AG20443 (cell line): Measurements from ENCODE around the gene DGAT2L6.
A peak's percentile ranks its signal among the peaks of the same experiment; 100 is the strongest.

ENCODE experiments used
- DNase-seq: peaks from one replicate; pipeline ENCODE4 v3.0.0; 2012; ENCODE audit warnings: low spot score, mixed read lengths

The DGAT2L6 gene

GRCh38 chrX:70176938-70177533, at the start of gene DGAT2L6:
DGAT2L6 (plus strand) TSS chrX:70177483; CDS start chrX:70177583, 100 bp downstream.
- no peak for DNase-seq

- no peak for DNase-seq
Observed at GRCh38 chrX:70128071-70128470, 49.2 kb upstream of the DGAT2L6 start.

DNA sequence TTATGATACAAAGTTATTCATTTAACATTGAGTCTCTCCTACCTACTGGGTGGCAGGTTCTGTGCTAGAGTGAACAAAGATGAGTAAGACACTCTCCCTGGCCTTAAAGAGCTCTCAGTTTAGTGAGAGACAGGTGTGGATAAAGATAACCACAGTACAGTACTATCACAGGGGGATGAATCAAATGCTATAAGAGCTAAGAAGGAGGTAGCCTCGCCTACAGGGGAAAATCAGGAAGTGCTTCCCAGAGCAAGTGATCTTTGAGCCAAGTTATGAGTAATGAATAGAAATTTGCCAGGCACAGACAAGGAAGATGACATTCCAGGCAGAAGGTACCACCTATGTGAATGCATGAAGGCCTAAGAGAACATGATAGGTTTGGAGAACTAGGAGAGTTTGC, 47.5 kb upstream of the DGAT2L6 start:
- no peak for DNase-seq

DNA sequence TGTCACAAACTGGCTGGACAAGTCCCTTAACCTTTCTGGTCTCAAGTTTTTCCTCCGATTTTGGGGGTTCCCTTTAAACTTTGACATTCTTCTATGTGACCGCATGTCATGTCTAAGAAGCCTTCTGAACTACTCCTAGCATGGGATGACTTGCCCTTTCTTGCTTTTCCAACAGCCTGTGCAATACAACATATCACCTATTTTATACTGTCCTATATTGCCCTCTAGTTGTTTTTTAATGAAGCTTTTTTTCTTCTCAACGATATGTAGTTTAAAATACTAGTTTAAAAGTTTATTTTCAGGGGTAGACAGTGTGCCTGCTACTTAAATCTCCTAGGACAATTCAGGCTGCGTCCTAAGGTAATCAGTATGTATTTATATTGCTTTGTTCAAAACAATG, 45.1 kb upstream of the DGAT2L6 start:
- DNase-seq: no peak

DNA sequence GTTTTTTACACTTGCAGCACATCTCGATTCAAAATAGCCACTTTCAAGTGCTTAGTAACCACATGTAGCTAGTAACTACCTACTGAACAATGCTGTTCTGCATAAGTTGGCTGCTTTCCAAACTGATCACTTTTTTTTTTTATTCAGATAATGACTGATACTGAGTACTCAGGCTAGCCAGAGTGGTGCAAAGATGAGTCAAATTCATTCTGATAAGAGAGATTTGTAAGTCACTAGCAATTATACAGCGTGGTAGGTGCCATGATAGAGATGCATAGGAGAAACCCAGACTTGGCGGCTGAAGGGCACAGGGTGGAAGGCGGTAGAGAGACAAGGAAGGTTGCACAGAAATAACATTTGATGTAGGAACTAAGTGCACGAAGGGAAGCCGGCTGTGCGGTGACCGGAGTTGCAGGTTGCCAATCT, 44.4 kb upstream of the DGAT2L6 start:
- no peak for DNase-seq

DNA sequence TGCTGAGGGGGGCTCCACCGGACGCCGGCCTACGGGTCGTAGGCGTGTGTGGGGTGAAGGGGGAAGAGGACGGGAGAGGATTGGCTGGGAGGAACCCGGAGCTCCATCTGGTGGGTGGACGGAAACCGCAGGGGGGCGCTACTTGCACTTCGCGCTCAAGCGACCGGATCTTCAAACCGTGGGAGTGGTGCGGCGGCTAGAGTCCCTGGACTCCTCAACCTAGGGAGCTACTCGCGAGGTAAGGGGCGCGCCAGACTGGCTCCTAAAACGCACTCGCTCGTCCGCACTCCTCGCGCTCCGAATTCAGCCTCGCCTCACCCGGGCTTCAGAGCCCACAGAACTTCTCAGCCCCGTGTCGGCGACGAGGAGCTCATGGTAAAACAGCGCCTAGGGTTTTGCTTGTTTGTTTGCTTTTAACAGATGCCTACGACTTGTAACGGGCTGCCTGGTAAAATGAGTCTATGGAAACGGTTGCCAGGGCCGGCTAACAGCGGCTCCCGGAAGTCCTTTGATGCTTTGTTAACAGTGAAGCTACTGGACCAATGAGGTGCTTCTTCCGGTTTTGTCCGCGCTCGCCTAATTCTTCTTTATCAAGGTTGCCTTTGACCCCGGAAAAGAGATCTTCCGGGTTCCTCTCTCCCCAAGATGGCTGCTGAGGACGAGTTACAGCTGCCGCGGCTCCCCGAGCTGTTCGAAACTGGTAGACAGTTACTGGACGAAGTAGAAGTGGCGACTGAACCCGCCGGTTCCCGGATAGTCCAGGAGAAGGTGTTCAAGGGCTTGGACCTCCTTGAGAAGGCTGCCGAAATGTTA, 43.8 kb upstream of the DGAT2L6 start, which contains the start of gene IGBP1:
TSS of gene IGBP1 (plus strand) at position 145 of the 813 bp plus-strand sequence. CDS start at position 646, 501 bp downstream.
- DNase-seq: peak; percentile 82

DNA sequence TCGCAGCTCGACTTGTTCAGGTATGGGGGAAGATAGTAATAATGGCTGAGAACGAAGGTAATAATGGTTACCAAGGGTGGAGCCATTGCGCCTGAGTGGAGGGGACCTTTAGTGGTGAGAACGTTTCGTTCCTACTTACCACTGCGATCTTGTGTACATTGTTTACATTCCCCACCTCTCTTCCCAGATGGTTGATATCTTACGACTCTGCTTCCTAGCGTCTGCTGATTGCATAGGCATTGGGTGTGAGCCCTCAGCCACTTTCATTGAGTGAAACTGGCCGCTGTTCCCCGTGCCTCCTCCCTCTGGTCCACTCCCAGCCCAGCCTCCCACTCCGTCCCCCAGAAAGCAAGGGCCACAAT, 43.2 kb upstream of the DGAT2L6 start:
- DNase-seq: peak; percentile 8

GRCh38 chrX:70138622-70139021, 38.7 kb upstream of the DGAT2L6 start:
- no peak for DNase-seq

DNA sequence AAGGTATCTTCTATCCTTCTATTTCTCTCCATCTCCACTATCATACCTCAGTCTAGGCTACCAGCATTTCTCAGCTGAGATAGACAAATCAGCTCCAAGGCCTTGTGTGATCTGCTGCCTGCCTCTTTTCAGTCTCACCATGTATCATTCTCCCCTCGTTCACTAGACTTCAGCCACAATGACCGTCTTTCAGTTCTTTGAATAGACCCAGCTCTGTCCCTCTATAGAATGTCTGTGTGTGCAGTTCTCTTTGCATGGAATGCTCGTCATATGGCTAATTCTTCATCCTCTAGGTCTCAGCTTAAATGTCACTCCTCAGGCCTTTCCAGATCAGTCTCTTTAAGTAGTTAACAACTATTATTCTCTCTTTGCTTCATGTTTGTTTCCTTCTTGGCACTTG, 37.5 kb upstream of the DGAT2L6 start:
- no peak for DNase-seq

DNA sequence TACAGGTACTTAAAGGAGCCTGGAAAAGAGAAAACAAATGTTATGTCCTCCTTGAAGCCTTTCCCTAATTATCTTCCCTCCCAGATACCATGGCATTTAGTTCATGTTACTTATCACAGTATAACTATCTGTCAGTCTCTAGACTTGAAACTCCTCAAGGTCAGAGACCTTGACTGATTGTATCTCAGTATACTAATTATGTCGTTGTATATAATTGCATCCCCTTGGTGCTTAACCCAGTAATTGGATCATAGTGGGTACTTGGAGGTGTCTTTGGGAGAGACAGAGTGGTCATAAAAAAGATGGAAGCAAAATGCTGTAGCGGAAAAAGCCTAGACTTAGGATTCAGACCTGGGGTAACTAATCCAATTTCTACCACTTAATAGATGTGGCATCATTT, 35.9 kb upstream of the DGAT2L6 start:
- no peak for DNase-seq

DNA sequence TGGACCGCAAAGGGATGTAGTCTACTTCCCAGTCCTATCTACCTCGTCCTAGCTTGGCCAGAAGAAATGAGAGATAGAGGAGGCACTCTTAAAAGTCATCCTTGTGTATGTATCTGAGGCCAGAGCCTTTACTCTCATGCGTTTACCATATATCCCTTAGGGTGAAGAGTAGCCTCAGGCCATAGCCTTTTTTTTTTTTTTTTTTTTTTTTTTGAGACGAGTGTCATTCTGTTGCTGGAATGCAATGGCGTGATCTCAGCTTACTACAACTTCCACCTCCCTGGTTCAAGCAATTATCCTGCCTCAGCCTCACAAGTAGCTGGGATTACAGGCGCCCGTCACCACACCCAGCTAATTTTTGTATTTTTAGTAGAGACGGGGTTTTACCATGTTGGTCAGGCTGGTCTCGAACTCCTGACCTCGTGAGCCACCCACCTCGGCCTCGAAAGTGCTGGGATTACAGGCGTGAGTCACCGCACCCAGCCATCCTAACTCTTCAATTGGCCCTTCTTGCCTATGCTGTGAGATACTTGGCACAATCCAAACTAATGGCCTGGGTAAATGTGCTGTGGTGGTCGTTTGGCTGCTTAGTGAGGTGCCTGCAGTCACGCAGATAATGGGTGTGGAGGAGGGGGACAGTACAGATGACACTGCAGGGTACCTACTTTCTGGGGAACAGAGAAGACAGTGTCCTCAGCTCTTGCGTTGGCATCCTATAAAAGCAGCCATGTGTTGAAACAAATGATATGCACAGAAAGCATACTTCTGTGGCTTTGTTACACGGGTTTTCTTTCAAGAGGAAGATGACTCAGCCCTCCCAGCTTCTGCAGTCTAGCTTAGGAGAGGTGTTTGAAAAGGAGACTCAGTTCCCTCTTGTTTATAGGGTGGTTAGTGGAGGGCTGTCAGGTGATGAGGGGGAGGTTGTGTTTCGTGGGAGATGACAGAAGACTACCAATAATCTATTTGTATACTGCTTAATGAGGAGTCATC, 10.4 kb upstream of the DGAT2L6 start:
- DNase-seq: peak; percentile 8

DNA sequence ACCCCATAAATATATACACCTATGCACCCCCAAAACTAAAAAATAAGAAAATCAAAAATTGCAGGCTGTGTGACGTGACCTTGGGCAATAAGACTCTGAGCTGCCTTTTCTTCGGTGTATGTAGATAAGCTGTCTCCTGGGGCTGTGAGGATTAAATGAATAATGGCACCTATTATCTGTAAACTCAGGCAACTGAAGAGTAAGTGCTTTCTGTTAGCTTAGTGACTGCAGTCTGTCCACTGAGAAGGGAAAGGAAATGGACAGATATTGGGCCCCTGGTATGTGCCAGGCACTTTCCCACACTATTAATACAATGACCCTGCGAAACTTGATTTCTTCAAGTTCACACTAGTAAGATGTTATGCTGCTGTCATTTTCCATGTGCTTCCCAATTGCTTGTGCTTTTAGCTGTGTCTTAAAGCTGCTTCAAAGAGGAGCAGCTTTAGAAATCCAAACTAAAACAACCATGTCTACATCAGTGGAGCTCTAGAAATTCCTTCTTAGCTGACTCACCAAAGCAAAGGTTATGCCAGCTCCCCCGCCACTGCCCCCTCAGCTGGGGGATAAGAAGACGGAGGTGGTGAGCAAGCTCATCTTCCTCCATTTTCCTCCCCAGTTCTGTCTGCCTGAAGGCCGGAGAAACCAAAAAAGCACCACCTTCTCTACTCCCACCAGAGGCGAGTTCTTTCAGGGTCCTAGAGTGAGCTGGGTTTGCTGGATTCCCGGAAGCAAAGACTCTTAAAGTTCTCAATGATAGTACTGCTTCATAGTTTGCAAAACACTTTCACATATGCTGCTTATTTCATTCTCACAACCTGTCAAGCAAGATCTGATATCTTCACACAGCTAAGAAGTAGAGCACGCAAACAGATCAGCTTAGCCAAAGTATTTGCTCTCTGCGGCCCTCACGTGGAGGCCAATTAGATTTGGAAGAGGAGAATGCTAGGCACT, 8.8 kb upstream of the DGAT2L6 start:
- DNase-seq: peak; percentile 64

DNA sequence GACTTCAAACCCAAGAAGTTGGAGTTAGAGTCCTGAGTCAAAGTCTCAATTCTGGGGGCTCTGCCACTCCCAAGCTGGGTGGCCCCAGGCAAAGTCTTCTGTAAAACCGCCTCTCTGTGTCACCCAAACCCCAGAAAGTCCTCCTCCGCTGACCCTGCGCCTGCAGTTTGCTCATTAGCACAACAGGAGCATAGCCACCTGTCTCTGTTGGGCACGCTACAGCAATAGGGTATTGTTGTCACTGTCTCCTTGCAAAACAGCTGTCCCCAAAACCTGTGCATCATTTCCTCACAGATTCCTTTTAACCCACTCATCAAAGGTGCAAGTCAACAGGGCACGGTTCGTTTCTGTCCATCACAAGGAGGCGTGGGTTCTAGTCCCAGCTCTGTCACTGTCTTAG, 8.0 kb upstream of the DGAT2L6 start:
- no peak for DNase-seq

- DNase-seq: no peak
Observed at GRCh38 chrX:70171624-70172023, 5.7 kb upstream of the DGAT2L6 start.

DNA sequence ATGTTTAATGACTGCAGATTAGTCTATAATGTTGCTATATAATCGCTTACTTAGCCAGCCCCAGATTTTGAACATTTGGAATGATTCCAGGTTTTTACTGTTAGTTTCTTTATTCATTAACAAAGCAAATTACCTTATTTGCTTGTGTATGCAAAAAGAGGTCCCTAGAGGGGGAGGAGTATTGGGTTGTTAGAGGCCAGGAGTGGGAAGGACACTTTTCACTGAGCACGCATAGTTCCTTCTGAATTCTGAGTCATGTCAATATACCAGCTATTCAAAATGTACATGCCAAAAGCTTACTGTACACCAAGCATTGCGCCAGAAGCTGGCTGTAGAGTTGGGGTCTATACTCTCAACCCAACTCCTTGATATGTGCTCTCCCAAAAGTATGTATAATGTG, 5.1 kb upstream of the DGAT2L6 start:
- DNase-seq: no peak

DNA sequence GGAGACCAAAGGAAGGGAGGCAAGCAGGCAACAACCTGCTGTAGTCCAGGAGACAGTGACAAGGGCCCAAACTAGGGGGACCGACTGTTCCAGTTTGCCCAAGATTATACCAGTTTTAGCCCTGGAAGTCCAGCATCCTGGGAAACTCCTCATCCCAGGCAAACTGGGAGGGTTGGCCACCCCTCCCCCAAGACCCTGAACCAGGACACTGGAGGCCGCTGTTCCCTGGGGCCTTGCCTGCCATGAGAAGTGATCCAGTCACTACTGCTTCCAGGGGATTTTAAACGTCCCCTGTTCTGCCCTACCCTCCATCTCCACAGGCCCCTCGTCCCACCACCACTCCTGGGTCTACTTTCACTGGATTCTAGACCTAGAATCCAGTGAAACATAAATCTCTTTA, 4.3 kb upstream of the DGAT2L6 start:
- DNase-seq: no peak

DNA sequence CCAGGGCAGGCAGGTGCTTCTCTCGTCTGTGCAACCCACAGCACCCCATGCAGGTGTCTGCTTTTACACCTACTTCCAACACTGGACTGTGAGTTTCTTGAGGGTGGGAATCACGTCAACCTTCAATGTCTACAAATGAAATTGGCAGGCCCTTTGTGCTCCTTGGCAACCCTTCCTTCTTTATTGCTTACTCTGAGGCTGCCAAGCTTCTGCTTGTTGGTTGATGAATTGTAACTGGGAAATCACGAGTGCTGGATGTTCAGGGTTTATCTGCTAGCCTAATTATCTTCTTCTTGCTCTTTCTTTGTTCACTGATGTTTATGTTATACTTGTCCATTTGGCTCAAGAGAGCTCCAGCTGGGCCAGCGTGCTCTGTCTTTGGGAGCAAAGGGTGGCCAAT, 2.5 kb upstream of the DGAT2L6 start:
- DNase-seq: no peak

DNA sequence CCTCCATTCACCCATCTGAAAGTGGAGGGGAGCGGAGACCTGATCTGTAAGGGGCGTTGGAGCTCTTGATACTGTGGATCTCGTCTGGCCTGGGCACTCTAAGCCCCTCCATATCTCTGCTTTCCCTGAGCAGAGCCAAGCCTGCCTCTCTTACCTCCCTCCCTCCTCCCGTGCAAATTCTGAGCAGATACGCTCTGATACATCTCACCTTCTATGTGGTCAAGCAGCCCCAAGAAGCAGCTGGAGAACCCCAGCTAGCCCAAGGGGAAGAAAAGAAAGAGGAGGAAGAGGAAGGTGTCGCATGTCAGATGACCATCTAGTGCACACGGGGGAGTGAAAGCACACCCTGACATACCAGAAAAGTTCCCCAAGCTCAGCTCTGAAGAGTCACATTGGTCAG, 1.9 kb upstream of the DGAT2L6 start:
- DNase-seq: no peak

GRCh38 chrX:70183091-70183490, 5.8 kb downstream of the DGAT2L6 start:
- DNase-seq: no peak

DNA sequence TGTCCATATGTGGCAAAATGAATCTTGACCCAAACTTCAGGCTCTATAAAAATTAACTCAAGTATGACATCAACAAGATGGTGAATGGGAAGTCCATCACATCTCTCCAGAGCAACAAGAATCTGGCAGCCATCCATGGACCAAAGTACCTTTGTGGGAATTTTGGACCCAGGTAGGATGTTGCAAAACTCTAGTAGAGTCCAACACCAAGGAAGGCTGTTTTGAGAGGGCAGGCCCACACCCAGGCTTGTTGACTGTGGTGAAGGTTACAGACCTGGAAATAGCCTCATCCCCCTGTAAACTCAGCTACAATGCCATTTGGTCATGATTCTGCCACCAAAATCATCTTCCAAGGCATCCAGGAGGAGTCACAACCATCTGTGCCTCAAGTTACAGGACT, 12.9 kb downstream of the DGAT2L6 start:
- DNase-seq: no peak

GRCh38 chrX:70196961-70197720, 19.9 kb downstream of the DGAT2L6 start:
- peak; percentile 45 for DNase-seq
